CD4-positive, alpha-beta T cell treated with Interleukin-15 for 4 hours (primary cell): ENCODE measurements around the gene ASIC4.

Experiments used
- DNase-seq: peaks from one replicate; pipeline ENCODE4 v3.0.0-alpha.2; 2020; ENCODE audit warnings: low spot score

The ASIC4 gene

DNA sequence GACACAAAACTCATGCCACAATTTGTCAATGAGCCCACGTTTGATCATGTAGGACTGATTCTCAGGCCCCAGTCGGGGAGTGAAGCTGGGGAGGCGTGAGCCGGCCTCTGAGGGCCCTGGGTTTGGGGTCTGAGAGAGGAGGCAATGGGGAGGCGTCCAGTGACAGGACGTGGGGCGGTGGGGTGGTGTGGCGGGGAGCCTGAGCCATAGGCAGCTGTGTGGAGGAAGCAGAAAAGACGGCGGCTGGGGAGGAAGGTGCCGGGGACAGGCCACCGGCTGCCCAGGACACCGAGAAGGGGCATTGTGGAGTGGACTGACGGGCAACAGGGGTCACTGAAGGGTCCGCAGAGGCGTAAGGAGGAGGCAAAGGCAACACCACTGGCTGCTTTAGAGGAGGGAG is 22.1 kb downstream of the ASIC4 start:
- DNase-seq: no peak

DNA sequence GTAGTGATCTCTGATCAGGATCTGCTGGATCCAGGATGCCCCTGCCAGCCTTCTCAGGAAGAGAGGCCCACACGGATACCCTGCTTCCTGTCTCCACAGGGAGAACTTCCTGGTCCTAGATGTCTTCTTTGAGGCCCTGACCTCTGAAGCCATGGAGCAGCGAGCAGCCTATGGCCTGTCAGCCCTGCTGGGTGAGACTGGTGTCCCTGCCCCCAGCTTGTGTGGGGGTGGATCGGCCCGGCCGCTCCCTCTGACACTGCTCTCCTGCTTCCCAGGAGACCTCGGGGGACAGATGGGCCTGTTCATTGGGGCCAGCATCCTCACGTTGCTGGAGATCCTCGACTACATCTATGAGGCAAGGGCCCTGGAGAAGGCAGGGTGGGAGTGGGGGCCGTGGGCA is 22.7 kb downstream of the ASIC4 start:
- DNase-seq: no peak

GRCh38 chr2:219537657-219538488 is 23.6 kb downstream of the ASIC4 start:
- DNase-seq: no peak

DNA sequence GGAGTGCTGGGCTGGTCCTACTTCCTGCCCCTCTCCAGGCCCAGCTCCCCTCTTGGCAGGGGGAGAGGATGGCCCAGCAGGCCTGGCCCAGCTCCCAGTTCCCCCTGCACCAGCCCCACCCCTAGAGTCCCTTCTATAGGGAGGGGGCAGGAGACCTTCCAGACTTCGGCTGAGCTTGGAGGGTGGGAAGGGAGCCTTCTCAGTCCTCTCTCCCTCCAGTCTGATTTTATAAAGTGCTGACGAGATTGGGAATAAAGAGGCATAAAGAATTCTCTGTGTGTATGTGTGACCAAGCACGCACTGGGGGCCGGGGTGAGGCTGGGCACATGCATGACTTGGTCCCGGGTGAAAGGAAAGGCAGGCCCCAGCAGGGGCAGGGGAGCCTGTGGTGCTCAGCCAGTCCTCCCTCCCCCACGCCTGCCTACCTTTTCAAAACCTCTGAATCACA is 24.2 kb downstream of the ASIC4 start:
- no peak for DNase-seq

DNA sequence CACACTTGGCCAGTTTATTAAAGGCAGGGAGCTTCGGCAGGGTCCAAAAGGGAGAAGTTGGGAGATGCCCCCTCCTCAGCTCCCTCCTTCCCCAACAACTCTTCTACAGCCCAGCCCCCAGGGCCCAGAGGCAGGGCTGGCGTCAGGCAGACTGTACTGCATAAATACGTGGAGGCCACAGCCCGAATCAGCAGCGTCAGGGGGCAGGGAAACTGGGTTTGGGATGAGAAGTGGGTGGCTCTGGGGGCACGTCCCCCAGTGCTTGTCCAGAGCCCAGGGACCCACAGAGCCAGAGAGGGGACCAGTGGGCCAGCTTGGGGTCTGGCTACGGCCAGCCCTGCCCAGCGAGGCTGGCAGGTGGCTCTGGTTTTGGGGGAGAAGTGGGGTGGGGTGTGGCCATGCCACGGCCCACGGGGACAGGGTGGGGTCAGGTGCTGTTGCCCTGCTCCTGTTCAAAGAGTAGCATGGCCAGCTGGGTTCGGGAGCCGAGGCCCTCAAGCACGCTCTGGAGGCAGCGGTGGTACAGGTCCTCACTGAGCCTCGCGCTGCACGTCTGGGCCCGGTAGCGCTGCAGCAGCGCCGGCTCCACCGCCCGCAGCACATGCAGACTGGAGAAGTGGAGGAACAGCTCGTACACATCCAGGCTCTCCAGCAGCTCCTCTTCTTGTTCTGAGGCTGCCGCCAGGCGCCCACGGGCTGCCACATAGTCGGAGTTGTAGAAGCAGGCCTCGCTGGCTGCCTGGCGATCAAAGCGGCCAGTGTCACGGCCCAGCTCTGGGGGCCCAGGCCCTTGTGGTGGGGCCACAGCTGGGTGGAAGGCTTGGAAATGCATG is 24.9 kb downstream of the ASIC4 start:
- DNase-seq: no peak

DNA sequence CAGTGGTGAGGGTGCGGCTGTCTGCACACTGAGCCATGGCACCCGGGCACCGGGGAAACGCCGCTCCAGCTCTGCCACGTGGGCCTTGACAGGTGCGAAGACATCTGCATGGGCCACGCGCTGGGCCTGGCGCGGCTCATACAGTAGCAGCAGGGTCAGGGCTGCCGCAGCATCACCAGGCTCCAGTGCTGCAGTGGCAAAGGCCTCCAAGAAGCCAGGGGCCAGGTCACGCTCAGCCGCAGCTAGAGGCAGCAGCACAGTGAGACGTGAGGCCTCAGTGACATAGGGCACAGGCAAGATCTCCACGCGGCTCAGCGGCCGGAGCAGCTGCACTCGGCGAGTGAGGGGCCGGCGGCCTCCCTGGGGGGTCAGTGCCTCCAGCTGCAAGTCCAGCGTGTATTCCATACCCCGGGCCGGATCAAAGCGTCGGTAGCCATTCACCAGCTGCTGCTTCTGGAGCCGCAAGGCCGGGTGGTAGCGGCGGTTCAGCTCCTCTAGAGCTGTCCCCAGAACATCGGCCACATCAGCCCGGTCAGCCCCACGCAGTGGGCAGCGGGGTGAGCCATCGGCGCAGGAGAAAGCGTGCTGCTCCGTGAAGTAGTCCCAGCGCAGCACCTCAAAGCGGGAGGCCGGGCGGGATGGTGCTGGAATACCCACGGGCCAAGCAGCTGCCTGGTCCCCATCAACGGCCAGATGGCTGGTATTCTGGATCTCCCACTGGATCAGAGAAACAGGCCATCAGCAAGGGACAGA is 25.8 kb downstream of the ASIC4 start:
- no peak for DNase-seq

- DNase-seq: no peak
These were observed 26.7 kb downstream of the ASIC4 start for GRCh38 chr2:219540784-219541504.

DNA sequence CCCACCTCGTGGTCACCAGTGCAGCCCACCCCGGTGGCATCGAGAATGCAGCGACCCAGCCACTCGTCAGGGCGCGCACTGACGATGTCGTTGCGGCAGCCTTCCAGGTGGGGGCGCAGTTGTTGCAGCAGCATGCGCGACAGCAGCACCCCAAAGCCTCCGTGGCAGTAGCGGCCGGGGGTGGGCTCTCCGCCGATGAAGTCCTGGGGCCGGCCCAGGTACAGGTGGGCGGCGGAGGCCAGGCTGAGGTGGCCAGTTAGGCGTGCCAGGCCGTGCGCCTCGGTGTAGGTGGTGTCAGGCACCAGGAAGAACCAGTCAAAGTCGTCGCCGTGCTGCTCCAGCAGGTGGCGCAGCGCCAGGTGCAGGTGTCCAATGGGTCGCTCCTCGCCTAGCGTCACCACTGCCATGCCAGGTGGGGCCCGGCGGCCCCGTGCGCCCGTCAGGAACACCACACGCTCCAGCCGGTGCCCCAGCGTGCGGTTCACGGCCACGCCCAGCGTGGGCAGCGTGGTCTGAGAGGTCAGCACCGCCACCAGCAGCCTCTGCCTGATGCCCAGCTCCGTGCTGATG is 27.4 kb downstream of the ASIC4 start:
- DNase-seq: peak; percentile 89

DNA sequence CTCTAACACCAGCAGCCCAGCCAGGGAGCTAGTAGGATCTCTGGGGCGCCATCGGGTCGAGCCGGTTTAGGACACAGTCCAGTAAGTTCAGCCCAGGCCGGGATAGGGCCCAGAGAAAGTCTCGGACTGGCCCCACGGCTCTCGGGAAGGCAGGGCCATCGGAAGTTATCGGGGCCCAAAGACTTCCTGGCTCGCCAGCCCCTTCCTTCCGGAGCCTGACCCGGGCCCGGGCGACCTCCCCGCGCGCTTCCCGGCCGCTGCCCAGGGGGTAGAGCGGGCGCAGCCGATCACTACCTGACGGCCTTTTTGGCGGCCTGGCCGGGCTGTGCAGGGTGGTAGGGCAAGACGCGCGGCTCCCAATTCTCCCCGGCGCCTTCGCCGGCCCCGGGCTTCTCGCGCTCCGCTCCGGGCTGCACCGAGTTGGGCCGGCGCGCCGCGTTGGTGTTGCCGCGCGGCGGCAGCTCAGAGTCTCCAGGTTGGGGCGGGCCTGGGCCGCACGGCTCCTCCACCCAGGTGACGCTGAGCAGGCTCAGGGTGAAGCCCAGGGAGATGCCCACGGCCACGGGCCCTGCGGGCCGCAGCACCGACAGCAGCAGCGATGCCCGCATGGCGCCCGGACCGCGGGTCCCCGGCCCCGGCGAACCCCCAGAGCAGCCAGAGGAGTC is 28.8 kb downstream of the ASIC4 start:
- DNase-seq: no peak

- peak; percentile 94 for DNase-seq
These were observed 29.5 kb downstream of the ASIC4 start, which contains the start of the genes CHPF and TMEM198 for GRCh38 chr2:219543596-219544358. TSS of gene CHPF (minus strand) at chr2:219543809. CDS start at chr2:219543538, 271 bp downstream. TSS of gene TMEM198 (plus strand) at chr2:219544028. CDS start at chr2:219544728, 700 bp downstream.

GRCh38 chr2:219544567-219544966 is 30.3 kb downstream of the ASIC4 start:
- DNase-seq: no peak

DNA sequence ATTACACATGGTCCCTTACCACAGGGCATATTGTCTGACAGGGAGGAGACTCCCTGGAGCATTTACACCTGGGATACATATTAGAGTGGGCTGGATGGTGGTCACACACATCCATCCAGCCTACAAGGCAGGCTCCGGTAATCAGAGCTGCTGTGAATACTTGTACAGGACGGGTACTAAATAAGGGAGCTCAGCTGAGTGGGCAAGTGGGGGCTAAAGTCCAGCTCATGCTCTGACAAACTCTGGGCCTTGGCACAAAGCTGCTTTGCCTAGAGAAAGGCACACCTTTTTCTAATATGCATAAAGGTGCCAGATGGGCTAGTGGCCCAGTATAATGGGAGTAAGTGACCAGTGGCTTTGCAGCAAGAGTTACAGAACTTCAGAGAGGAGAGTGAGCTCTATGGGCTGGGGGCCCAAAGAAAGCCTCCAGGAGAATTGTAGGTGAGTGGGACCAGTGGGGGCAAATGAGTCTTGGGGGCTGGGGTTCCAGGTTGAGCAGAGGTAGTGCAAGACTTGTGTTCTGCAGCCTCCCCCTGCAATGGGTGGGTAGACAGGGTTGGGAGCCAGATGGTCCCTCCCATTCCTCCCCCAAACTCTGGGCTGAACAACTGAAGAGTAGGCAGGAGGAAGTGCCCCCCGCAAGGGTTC is 31.1 kb downstream of the ASIC4 start:
- no peak for DNase-seq

DNA sequence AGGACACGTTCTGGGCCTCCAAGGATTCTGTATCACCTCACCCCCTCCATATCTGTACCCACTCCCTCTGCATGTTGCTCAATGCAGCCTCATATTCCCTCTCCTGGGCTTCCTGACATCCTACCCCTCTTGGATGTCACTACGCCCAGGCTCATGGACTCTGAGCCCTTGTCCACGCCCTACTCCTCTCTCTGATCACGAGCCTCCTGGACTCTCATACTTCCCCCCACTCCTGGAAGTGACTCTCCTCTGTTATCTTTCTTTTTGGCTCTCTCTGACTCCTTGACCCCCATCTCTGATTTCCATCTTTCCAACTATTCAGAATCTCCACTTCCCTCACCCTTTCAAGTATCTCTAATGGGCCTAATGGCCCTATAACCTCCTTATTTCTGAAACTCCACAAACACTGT is 31.7 kb downstream of the ASIC4 start:
- DNase-seq: no peak

DNA sequence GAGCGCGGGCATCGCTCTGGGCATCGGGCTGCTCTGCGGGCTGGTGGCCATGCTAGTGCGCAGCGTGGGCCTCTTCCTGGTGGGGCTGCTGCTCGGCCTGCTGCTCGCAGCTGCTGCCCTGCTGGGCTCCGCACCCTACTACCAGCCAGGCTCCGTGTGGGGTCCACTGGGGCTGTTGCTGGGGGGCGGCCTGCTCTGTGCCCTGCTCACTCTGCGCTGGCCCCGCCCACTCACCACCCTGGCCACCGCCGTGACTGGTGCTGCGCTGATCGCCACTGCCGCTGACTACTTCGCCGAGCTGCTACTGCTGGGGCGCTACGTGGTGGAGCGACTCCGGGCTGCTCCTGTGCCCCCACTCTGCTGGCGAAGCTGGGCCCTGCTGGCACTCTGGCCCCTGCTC is 33.3 kb downstream of the ASIC4 start:
- no peak for DNase-seq

DNA sequence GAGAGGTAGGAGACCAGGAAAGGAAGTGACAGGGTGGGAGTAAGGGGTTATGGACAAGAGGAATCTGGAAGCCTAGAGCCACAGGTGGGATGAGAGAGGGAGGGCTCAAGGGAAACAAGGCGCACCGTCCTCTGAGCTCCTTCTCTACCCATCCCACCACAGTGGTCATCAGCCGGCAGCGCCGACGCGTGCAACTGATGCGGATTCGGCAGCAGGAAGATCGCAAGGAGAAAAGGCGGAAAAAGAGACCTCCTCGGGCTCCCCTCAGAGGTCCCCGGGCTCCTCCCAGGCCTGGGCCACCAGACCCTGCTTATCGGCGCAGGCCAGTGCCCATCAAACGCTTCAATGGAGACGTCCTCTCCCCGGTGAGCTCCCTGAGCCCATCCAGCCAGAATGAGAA is 34.7 kb downstream of the ASIC4 start:
- no peak for DNase-seq

- DNase-seq: no peak
These were observed 35.3 kb downstream of the ASIC4 start for GRCh38 chr2:219549619-219550018.

DNA sequence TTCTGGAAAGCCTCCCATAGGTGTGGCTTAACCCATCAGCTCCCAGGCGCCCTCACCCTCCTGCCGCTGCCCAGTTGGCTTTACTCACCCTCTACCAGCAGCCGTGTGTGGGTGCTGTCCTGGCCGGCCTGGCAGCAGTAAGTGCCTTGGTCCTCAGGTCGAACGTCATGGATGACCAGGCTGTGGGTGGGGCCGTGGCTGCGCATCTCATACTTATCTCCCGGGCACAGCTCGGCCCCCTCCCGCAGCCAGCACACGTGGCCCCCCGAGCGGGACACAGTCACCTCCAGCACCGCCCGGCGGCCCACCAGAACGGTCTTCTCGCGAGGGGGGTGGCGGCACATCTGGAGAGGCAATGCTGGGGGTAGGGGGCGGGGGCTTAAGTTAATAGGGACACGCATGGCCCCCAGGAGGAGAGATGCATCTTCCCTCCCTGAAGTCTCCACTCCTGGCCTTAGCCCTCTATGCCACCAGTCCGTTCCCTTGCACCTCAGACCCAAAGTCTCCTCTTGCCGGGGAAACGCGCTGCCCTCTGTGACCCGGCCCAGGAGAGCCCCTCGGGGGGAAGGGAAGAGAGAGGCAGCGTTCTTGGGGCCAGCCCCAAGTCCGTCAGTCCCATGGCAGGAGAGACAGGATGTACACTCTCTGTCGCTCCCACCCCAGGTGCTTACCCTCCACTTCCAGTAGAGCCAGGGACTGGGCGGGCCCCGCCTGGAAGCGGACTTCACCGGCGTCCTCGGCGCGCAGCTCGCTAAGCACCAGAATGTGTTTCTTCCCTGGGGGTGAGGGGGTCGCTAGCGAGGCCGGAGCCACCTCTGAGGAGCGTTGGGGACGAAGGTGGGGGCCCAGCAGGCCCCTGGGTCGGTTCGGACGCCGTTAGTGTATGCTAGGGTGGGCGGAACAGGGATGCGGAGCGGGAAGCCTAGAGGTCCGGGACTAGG is 37.4 kb downstream of the ASIC4 start:
- no peak for DNase-seq
